ENCODE data around the gene ANKRD52. TPM values are rescaled to one million over a fixed set of nuclear protein-coding genes. Genes with fewer than 3 reads are reported as not detected.

The ANKRD52 gene
- total and polyA plus RNA-seq, 2 of the 8 experiments (the other 6 are each of a cell fraction or from before 2014, with no cell fraction given), result 14.0 to 36.3 TPM

DNA sequence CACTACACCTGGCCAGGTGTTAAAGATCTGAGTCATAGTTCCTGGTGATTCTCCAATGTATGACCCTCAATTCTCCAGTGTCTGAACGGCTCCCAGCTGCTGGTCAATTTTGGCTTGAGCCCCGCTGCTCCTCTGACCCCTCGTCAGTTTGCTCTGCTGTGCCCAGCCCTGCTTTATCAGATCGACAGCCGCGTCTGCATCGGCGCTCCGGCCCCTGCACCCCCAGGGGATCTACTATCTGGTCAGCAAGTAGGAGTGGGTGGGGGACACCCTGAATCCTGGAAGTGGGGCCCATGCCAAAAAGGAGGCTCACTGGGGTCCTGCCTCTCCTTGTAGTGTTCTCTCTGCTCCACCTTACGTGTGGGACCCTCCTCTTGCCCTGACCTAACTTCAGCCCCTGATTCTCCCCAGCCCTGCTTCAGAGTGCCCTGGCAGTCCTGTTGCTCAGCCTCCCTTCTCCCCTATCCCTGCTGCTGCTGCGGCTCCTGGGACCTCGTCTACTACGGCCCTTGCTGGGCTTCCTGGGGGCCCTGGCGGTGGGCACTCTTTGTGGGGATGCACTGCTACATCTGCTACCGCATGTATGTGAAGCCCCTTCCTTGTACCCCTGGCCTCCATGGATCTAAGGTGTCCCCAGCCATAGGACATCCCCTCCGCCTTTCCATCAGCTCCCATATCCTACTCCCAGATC lies 23.3 kb downstream of the ANKRD52 start:
- H2BK12ac ChIP-seq (ENCODE audit: low read depth, low read length), result no peak overlapping the region
- peaks cover 0 to 3% of the 10 kb centered on the region in 2 experiments for H4K20me1 ChIP-seq (replicated peaks in 1 of 2; ENCODE audit: control insufficient read depth in 1 of 2, insufficient read depth in 2 of 2, low read length in 2 of 2)
- H3K4me1 ChIP-seq (replicated peaks in 1 of 4; ENCODE audit: control insufficient read depth in 3 of 4, insufficient read depth in 4 of 4, low read length in 3 of 4), result peaks cover 0 to 10% (median 2%) of the 10 kb centered on the region in 4 experiments; a peak in 4 of 7 replicates
- no peak overlapping the region for H3K14ac ChIP-seq (ENCODE audit: insufficient read length)
- no peak overlapping the region for H4K91ac ChIP-seq (replicated peaks; ENCODE audit: insufficient read length, low read length)
- H3K27ac ChIP-seq (ENCODE audit: low read depth, low read length), result no peak overlapping the region
- H4K8ac ChIP-seq (ENCODE audit: extremely low read depth, insufficient read depth, low read length), result no peak overlapping the region; the same call in 1 of the 2 replicates
- H3K56ac ChIP-seq (replicated peaks; ENCODE audit: insufficient read length, low read depth, low read length), result no peak overlapping the region
- DNase-seq (ENCODE audit: low read depth in 1 of 2, low spot score in 2 of 2) (no peak), FAIRE-seq (no peak)
- H3K36me3 ChIP-seq (ENCODE audit: control insufficient read depth in 2 of 4, insufficient read depth in 4 of 4, low read length in 3 of 4), result no peaks in the 10 kb centered on the region
- H3K9me3 ChIP-seq (ENCODE audit: insufficient read depth in 2 of 2, low read depth in 1 of 2, low read length in 1 of 2), result no peaks in the 10 kb centered on the region
- ChIA-PET POLR2A (ENCODE audit: partially characterized antibody) (interaction anchor here (1.2 to 8.6 kb wide), 7 partner anchors 10 to 131 kb away, joined by 5 to 65 read pairs (median 9); partner anchors contain the start of genes COQ10A, MYL6, PA2G4 and RNF41), CTCF (ENCODE audit: partially characterized antibody) (interaction anchor here (0.6 to 10.5 kb wide), 10 partner anchors 12 to 41 kb away, joined by 3 to 72 read pairs (median 7); partner anchors contain the start of genes ANKRD52 and RNF41)
- H3K18ac ChIP-seq (ENCODE audit: extremely low read depth, low read length), result no peak overlapping the region
- H3K27me3 ChIP-seq (replicated peaks in 1 of 4; ENCODE audit: control insufficient read depth in 3 of 4, extremely low read depth in 1 of 4, insufficient read depth in 3 of 4, low read length in 3 of 4), result 0 out of 7 replicates have a peak, but pooled peaks cover 0 to 2% (median 0%) of the 10 kb centered on the region in 4 experiments
- no peak overlapping the region for H3K23ac ChIP-seq (ENCODE audit: insufficient read length)
- no peak overlapping the region for H2AFZ ChIP-seq (ENCODE audit: low read length)
- no peak overlapping the region for H3K4ac ChIP-seq (replicated peaks; ENCODE audit: insufficient read length, low read depth, low read length)
- no peak overlapping the region for H2BK15ac ChIP-seq (ENCODE audit: low read length)
- no peak overlapping the region for H3K4me2 ChIP-seq (ENCODE audit: insufficient read depth in 1 of 2, low read depth in 2 of 2, low read length in 2 of 2)
- no peaks in the 10 kb centered on the region for H3K79me2 ChIP-seq (ENCODE audit: control insufficient read depth in 1 of 2, insufficient read depth in 2 of 2, low read length in 2 of 2)
- H2BK20ac ChIP-seq (ENCODE audit: low read length), result no peak overlapping the region
- H2BK5ac ChIP-seq (ENCODE audit: low read depth, low read length), result no peak overlapping the region
- no peaks in the 10 kb centered on the region for H3K79me1 ChIP-seq (ENCODE audit: low read depth, low read length)
- no peak overlapping the region for H3K4me3 ChIP-seq (ENCODE audit: extremely low read depth in 1 of 4, insufficient read depth in 2 of 4, low read depth in 3 of 4, low read length in 4 of 4)
- WGBS, 2 experiments (ENCODE audit: extremely low coverage in 1 of 2, insufficient coverage in 1 of 2, insufficient read length in 1 of 2, insufficient replicate concordance in 2 of 2, low coverage in 1 of 2, low lambda C conversion rate in 2 of 2, missing lambda C conversion rate in 1 of 2), result 90% methylated on average over 16 of the region's 16 CpGs; no CpG with 5 or more reads in 1 of the 2 experiments
- no peak overlapping the region for H4K5ac ChIP-seq (ENCODE audit: insufficient read length, low read depth, low read length)
- H2AK5ac ChIP-seq (ENCODE audit: low read depth, low read length), result no peak overlapping the region
- H3K9ac ChIP-seq (replicated peaks in 1 of 4; ENCODE audit: extremely low read depth in 1 of 4, low read depth in 3 of 4, low read length in 3 of 4), result no peak overlapping the region
- H2BK120ac ChIP-seq (replicated peaks; ENCODE audit: low read depth, low read length), result no peak overlapping the region
- no peaks in the 10 kb centered on the region for H3K23me2 ChIP-seq (ENCODE audit: low read depth, low read length)
- TF ChIP-seq SP4 (IDR thresholded peaks at IDR 0.05; ENCODE audit: low read length), result no peak
- TF ChIP-seq, protein P1, sequence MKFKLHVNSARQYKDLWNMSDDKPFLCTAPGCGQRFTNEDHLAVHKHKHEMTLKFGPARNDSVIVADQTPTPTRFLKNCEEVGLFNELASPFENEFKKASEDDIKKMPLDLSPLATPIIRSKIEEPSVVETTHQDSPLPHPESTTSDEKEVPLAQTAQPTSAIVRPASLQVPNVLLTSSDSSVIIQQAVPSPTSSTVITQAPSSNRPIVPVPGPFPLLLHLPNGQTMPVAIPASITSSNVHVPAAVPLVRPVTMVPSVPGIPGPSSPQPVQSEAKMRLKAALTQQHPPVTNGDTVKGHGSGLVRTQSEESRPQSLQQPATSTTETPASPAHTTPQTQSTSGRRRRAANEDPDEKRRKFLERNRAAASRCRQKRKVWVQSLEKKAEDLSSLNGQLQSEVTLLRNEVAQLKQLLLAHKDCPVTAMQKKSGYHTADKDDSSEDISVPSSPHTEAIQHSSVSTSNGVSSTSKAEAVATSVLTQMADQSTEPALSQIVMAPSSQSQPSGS (IDR thresholded peaks at IDR 0.05; ENCODE audit: low read length), result no peak
- no peak for TF ChIP-seq CEBPB (IDR thresholded peaks at IDR 0.05; ENCODE audit: low read depth, low read length)
- no peak for TF ChIP-seq CREB1 (IDR thresholded peaks at IDR 0.05)
- no peak for TF ChIP-seq SIRT6 (IDR thresholded peaks at IDR 0.05; ENCODE audit: low read length)
- no peak for TF ChIP-seq PHF8 (conservative IDR thresholded peaks at IDR 0.05; ENCODE audit: low read depth, low read length)
- TF ChIP-seq CHD1 (IDR thresholded peaks at IDR 0.05; ENCODE audit: low read depth, low read length), result no peak
- TF ChIP-seq EGR1 (IDR thresholded peaks at IDR 0.05; ENCODE audit: borderline replicate concordance, low read depth, low read length), result no peak
- TF ChIP-seq CTBP2 (IDR thresholded peaks at IDR 0.05; ENCODE audit: borderline replicate concordance, insufficient read depth, insufficient read length, low read length), result no peak
- TF ChIP-seq SP2 (IDR thresholded peaks at IDR 0.05; ENCODE audit: low read length), result no peak
- TF ChIP-seq, protein P2, sequence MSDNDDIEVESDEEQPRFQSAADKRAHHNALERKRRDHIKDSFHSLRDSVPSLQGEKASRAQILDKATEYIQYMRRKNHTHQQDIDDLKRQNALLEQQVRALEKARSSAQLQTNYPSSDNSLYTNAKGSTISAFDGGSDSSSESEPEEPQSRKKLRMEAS (IDR thresholded peaks at IDR 0.05), result no peak
- no peak for TF ChIP-seq NRF1 (IDR thresholded peaks at IDR 0.05; ENCODE audit: low read depth, low read length)

Data from H1 (cell line).